ENCODE data around the gene ZNF423.

ZNF423 gene

GRCh38 chr16:49704586-49705155, 151.2 kb downstream of the ZNF423 start:
- TF ChIP-seq EZH2 (IDR thresholded peaks at IDR 0.05; ENCODE audit: borderline replicate concordance, low read depth, low read length, severe bottlenecking) (no peak), CTCF (IDR thresholded peaks at IDR 0.05; ENCODE audit: borderline replicate concordance, extremely low read depth, low read length, poor library complexity, severe bottlenecking) (peak; percentile 37)
- no peaks in the 10 kb centered on the region for H3K36me3 ChIP-seq (ENCODE audit: insufficient read depth, low read length)
- no peak overlapping the region for H3K27ac ChIP-seq (ENCODE audit: low read length)
- H3K4me2 ChIP-seq (ENCODE audit: insufficient read depth, low read length), result no peak overlapping the region
- no peaks in the 10 kb centered on the region for H3K79me2 ChIP-seq (ENCODE audit: insufficient read depth, low read length)
- peak; percentile 16 for DNase-seq
- ATAC-seq (ENCODE audit: insufficient read depth, low read depth), result peak; percentile 27; the same call in 1 of the 3 replicates
- no peaks in the 10 kb centered on the region for H4K20me1 ChIP-seq (ENCODE audit: insufficient read depth, low read length)
- no peaks in the 10 kb centered on the region for H3K9me3 ChIP-seq (ENCODE audit: insufficient read depth, low read length, severe bottlenecking)
- no peak overlapping the region for H3K4me3 ChIP-seq (ENCODE audit: low read depth in 1 of 2, low read length in 2 of 2)
- no peak overlapping the region for H3K9ac ChIP-seq (ENCODE audit: low read depth, low read length)
- H3K4me1 ChIP-seq (ENCODE audit: insufficient read depth, low read length), result no peaks in the 10 kb centered on the region
- H3K27me3 ChIP-seq (ENCODE audit: insufficient read depth, low read length, poor library complexity), result no peaks in the 10 kb centered on the region
- no peak overlapping the region for H2AFZ ChIP-seq (ENCODE audit: low read depth, low read length)

DNA sequence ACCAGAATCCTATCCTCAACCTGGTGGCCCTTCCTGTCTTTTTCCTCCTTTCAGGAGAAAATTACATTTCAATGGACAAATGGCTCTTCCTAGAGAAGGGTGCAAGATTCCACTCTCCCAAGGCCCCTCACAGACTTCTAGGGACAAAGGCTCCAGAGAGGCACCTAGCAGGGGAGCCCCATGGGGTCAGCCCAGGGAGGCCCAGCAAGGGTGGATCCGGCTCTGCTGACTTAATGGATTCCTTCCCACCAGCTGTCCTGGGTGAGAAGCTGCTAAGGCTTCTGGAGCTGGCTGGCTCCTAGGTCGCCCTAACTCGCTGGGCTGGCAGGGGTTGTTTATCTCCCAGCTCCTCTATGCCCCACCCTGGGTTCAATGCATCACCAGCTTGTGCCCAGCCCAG, 152.4 kb downstream of the ZNF423 start:
- no peaks in the 10 kb centered on the region for H3K4me1 ChIP-seq (ENCODE audit: insufficient read depth, low read length)
- no peak overlapping the region for H3K4me3 ChIP-seq (ENCODE audit: low read depth in 1 of 2, low read length in 2 of 2)
- no peak overlapping the region for H3K9ac ChIP-seq (ENCODE audit: low read depth, low read length)
- ATAC-seq (ENCODE audit: insufficient read depth, low read depth) (no peak), DNase-seq (no peak)
- no peak overlapping the region for H2AFZ ChIP-seq (ENCODE audit: low read depth, low read length)
- H3K27me3 ChIP-seq (ENCODE audit: insufficient read depth, low read length, poor library complexity), result no peaks in the 10 kb centered on the region
- no peaks in the 10 kb centered on the region for H4K20me1 ChIP-seq (ENCODE audit: insufficient read depth, low read length)
- no peaks in the 10 kb centered on the region for H3K36me3 ChIP-seq (ENCODE audit: insufficient read depth, low read length)
- H3K9me3 ChIP-seq (ENCODE audit: insufficient read depth, low read length, severe bottlenecking), result no peaks in the 10 kb centered on the region
- no peaks in the 10 kb centered on the region for H3K79me2 ChIP-seq (ENCODE audit: insufficient read depth, low read length)
- no peak overlapping the region for H3K4me2 ChIP-seq (ENCODE audit: insufficient read depth, low read length)
- no peak overlapping the region for H3K27ac ChIP-seq (ENCODE audit: low read length)
- no peak for TF ChIP-seq CTCF (IDR thresholded peaks at IDR 0.05; ENCODE audit: borderline replicate concordance, extremely low read depth, low read length, poor library complexity, severe bottlenecking)
- no peak for TF ChIP-seq EZH2 (IDR thresholded peaks at IDR 0.05; ENCODE audit: borderline replicate concordance, low read depth, low read length, severe bottlenecking)

- H3K36me3 ChIP-seq (ENCODE audit: insufficient read depth, low read length), result no peaks in the 10 kb centered on the region
- no peaks in the 10 kb centered on the region for H3K9me3 ChIP-seq (ENCODE audit: insufficient read depth, low read length, severe bottlenecking)
- no peak overlapping the region for H3K4me2 ChIP-seq (ENCODE audit: insufficient read depth, low read length)
- DNase-seq (no peak), ATAC-seq (ENCODE audit: insufficient read depth, low read depth) (no peak)
- no peaks in the 10 kb centered on the region for H3K79me2 ChIP-seq (ENCODE audit: insufficient read depth, low read length)
- H3K27ac ChIP-seq (ENCODE audit: low read length), result no peak overlapping the region
- no peaks in the 10 kb centered on the region for H3K4me1 ChIP-seq (ENCODE audit: insufficient read depth, low read length)
- no peak overlapping the region for H2AFZ ChIP-seq (ENCODE audit: low read depth, low read length)
- no peak for TF ChIP-seq EZH2 (IDR thresholded peaks at IDR 0.05; ENCODE audit: borderline replicate concordance, low read depth, low read length, severe bottlenecking)
- no peak for TF ChIP-seq CTCF (IDR thresholded peaks at IDR 0.05; ENCODE audit: borderline replicate concordance, extremely low read depth, low read length, poor library complexity, severe bottlenecking)
- no peak overlapping the region for H3K4me3 ChIP-seq (ENCODE audit: low read depth in 1 of 2, low read length in 2 of 2)
- no peaks in the 10 kb centered on the region for H3K27me3 ChIP-seq (ENCODE audit: insufficient read depth, low read length, poor library complexity)
- no peak overlapping the region for H3K9ac ChIP-seq (ENCODE audit: low read depth, low read length)
- H4K20me1 ChIP-seq (ENCODE audit: insufficient read depth, low read length), result no peaks in the 10 kb centered on the region
These were observed 154.0 kb downstream of the ZNF423 start for GRCh38 chr16:49701789-49702494.
